Thyroid gland (tissue), 4 donors: ENCODE measurements around the gene TNFAIP8L3. TPM values are rescaled to one million over a fixed set of nuclear protein-coding genes. Genes with fewer than 3 reads are reported as not detected.

Source experiments
- DNase-seq, 2 donors: peaks; one replicate each; pipeline ENCODE4 v3.0.0-alpha.2; 2019
- H3K27ac ChIP-seq, 3 donors: fragments of 200-600 bp; sonication (generic); 1 replicate in 2 of 3; 2 replicates in 1 of 3; pipeline ENCODE4 v1.5.1; 2016 to 2019; ENCODE audit warnings: mild to moderate bottlenecking in 1 of 3, moderate library complexity in 1 of 3
- H3K27me3 ChIP-seq: fragments of 200-600 bp; sonication (generic); one replicate; pipeline ENCODE4 v1.5.1; 2019
- H3K36me3 ChIP-seq, 2 donors: fragments of 200-600 bp; sonication (generic); one replicate each; pipeline ENCODE4 v1.5.1; 2016 to 2019
- H3K4me1 ChIP-seq, 2 donors: fragments of 200-600 bp; sonication (generic); one replicate each; pipeline ENCODE4 v1.5.1; 2017 to 2019
- H3K4me3 ChIP-seq, 3 donors: fragments of 200-600 bp; sonication (generic); replicated peaks in 1 of 3; 1 replicate in 2 of 3; 2 replicates in 1 of 3; pipeline ENCODE4 v1.5.1; 2016; ENCODE audit warnings: mild to moderate bottlenecking in 1 of 3
- H3K9me3 ChIP-seq: fragments of 200-600 bp; sonication (generic); one replicate; pipeline ENCODE4 v1.5.1; 2017
- POLR2A ChIP-seq, 2 donors: fragments of 450-650 bp; IDR thresholded peaks; one replicate each; pipeline ENCODE4 v1.6.1; 2017; ENCODE audit warnings: antibody characterized with exemption in 2 of 2, mild to moderate bottlenecking in 2 of 2, moderate library complexity in 1 of 2
- WGBS, 2 donors: methylation state at CpG; one replicate each; pipeline ENCODE4 v1.1.5; 2017; 5-methylcytosine and 5-hydroxymethylcytosine counted together
- intact Hi-C: fragments of 100-400 bp; cut with DNase I; formaldehyde crosslinking; loops from one replicate; pipeline ENCODE4 v1.15.1; 2023
- total RNA-seq, 4 donors: library from RNA; depleted of rRNA; stranded (reverse); fragments of >200 nt; gene quantifications; one replicate each; pipeline ENCODE4 v1.2.3, GENCODE V29; 2016
- TF ChIP-seq, protein P1 (sequence below), 6 experiments: fragments of 200-600 bp in 3 of 6; fragments of 450-650 bp in 3 of 6; sonication (generic) in 3 of 6; IDR thresholded peaks; one replicate each; pipeline ENCODE4 v1.5.1; 2016 to 2019; ENCODE audit warnings: antibody characterized with exemption in 6 of 6, mild to moderate bottlenecking in 2 of 6, inconsistent platforms in 1 of 6, moderate library complexity in 1 of 6

Gene TNFAIP8L3
- total RNA-seq, 4 donors from 2014 or later: 3.1 to 20.7 (median 7.6) TPM

GRCh38 chr15:51074926-51075325 lies 19.8 kb downstream of the TNFAIP8L3 start:
- H3K27me3 ChIP-seq: no peaks in the 10 kb centered on the region
- no peak overlapping the region for H3K4me3 ChIP-seq
- no peaks in the 10 kb centered on the region for H3K36me3 ChIP-seq
- no peak for TF ChIP-seq POLR2A (IDR thresholded peaks at IDR 0.05)
- TF ChIP-seq, protein P1, sequence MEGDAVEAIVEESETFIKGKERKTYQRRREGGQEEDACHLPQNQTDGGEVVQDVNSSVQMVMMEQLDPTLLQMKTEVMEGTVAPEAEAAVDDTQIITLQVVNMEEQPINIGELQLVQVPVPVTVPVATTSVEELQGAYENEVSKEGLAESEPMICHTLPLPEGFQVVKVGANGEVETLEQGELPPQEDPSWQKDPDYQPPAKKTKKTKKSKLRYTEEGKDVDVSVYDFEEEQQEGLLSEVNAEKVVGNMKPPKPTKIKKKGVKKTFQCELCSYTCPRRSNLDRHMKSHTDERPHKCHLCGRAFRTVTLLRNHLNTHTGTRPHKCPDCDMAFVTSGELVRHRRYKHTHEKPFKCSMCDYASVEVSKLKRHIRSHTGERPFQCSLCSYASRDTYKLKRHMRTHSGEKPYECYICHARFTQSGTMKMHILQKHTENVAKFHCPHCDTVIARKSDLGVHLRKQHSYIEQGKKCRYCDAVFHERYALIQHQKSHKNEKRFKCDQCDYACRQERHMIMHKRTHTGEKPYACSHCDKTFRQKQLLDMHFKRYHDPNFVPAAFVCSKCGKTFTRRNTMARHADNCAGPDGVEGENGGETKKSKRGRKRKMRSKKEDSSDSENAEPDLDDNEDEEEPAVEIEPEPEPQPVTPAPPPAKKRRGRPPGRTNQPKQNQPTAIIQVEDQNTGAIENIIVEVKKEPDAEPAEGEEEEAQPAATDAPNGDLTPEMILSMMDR (IDR thresholded peaks at IDR 0.05): no peak
- H3K27ac ChIP-seq: no peak overlapping the region
- no peaks in the 10 kb centered on the region for H3K4me1 ChIP-seq
- no peak for DNase-seq
- intact Hi-C loops: no loop called here
- WGBS, 2 donors: 94% methylated on average over 4 to 5 of the region's 5 CpGs
- H3K9me3 ChIP-seq: no peaks in the 10 kb centered on the region

- no peak for DNase-seq
- Histone ChIP-seq H3K9me3 (no peaks in the 10 kb centered on the region), H3K27ac (no peak overlapping the region), H3K27me3 (no peaks in the 10 kb centered on the region), H3K4me1 (no peaks in the 10 kb centered on the region), H3K36me3 (no peaks in the 10 kb centered on the region), H3K4me3 (no peak overlapping the region)
- 51 to 97% methylated on average over 1 of the region's 1 CpG for WGBS, 2 donors
- TF ChIP-seq, protein P1 (IDR thresholded peaks at IDR 0.05): no peak
- no peak for TF ChIP-seq POLR2A (IDR thresholded peaks at IDR 0.05)
- intact Hi-C loops: no loop called here
Measured at GRCh38 chr15:51071578-51071977, 23.1 kb downstream of the TNFAIP8L3 start.

GRCh38 chr15:51069983-51070382 lies 24.7 kb downstream of the TNFAIP8L3 start:
- intact Hi-C loops: no loop called here
- TF ChIP-seq POLR2A (IDR thresholded peaks at IDR 0.05): no peak

GRCh38 chr15:51067510-51067909 lies 27.2 kb downstream of the TNFAIP8L3 start:
- intact Hi-C loops: no loop called here
- WGBS, 2 donors: 84 to 89% methylated on average over 3 of the region's 3 CpGs

More at GRCh38 chr15:51069983-51070382, 24.7 kb downstream of the TNFAIP8L3 start:
- Histone ChIP-seq H3K9me3 (no peaks in the 10 kb centered on the region), H3K27ac (no peak overlapping the region), H3K36me3 (no peaks in the 10 kb centered on the region), H3K4me1 (no peaks in the 10 kb centered on the region), H3K27me3 (no peaks in the 10 kb centered on the region), H3K4me3 (no peak overlapping the region)
- no peak for DNase-seq

DNA sequence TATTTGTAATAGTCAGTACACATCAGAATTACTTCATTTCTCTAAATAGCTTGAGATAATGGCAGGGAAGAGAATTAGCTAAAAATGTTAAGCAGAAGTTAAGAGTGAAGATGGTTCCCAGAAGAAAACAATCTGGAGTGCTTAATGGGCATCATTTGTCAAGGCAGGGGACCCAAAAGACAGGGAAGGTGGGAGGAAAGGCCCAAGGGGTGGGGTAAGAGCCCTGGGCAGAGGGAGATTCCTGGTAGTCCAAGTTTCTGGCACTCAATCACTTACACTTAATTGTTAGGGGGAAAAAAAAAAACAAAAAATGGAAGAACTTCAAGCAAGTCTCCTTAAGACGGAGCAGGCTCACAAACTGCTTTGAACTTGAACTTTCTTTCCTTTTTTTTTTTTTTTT lies 28.9 kb downstream of the TNFAIP8L3 start:
- WGBS, 2 donors: 67 to 70% methylated on average over 1 of the region's 1 CpG
- H3K4me1 ChIP-seq: no peaks in the 10 kb centered on the region
- DNase-seq: no peak
- intact Hi-C loops: no loop called here
- no peak overlapping the region for H3K27ac ChIP-seq
- no peak overlapping the region for H3K4me3 ChIP-seq
- no peaks in the 10 kb centered on the region for H3K27me3 ChIP-seq
- no peaks in the 10 kb centered on the region for H3K36me3 ChIP-seq
- TF ChIP-seq, protein P1 (IDR thresholded peaks at IDR 0.05): no peak
- no peak for TF ChIP-seq POLR2A (IDR thresholded peaks at IDR 0.05)
- no peaks in the 10 kb centered on the region for H3K9me3 ChIP-seq

More at GRCh38 chr15:51067510-51067909, 27.2 kb downstream of the TNFAIP8L3 start:
- DNase-seq: no peak
- TF ChIP-seq, protein P1 (IDR thresholded peaks at IDR 0.05): no peak
- Histone ChIP-seq H3K27me3 (no peaks in the 10 kb centered on the region), H3K9me3 (no peaks in the 10 kb centered on the region), H3K27ac (no peak overlapping the region), H3K36me3 (no peaks in the 10 kb centered on the region), H3K4me1 (no peaks in the 10 kb centered on the region), H3K4me3 (no peak overlapping the region)

DNA sequence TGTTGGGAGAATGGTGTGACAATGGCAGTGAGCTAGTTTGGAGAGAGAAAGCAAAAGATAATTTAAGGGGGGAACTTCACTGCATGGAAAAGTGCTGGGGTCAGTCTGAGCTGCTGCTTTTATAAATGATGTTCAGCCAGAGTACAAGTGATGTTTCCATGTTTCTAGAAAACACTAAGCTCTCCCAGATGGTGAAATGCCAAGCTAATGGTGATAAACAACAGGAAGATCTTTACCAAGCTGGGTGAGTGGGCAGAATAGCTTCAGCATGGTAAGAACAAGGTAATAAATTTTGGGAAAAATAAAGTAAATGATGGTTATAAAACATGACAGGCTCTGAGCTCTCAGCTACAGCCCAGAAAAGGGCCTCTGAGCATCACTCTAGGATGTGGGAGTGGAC lies 29.4 kb downstream of the TNFAIP8L3 start:
- H3K9me3 ChIP-seq: no peaks in the 10 kb centered on the region
- no peak overlapping the region for H3K27ac ChIP-seq
- H3K27me3 ChIP-seq: no peaks in the 10 kb centered on the region
- TF ChIP-seq POLR2A (IDR thresholded peaks at IDR 0.05): no peak
- TF ChIP-seq, protein P1 (IDR thresholded peaks at IDR 0.05): no peak
- no peaks in the 10 kb centered on the region for H3K36me3 ChIP-seq
- H3K4me1 ChIP-seq: no peaks in the 10 kb centered on the region
- no peak for DNase-seq
- intact Hi-C loops: no loop called here
- H3K4me3 ChIP-seq: no peak overlapping the region
